ENCODE results near the gene PCYOX1L.

DNA sequence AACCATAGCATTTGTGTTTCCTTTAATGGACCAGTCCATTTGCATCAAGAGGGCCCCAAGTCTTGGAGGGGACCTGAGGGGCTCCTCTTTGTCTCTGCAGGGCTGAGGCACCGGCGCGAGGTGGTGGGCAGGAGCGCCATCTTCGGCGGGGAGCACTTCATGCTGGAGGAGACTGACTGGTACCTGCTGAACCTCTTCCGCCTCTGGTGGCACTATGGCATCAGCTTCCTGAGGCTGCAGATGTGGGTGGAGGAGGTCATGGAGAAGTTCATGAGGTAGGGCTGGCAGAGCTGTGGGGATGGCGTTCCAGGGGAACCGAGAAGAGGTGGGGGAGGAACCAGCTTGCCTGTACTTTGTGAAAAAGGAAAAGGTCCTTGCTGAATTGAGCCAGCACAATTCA is 6.1 kb downstream of the PCYOX1L start:
- TF ChIP-seq YY1 (IDR thresholded peaks at IDR 0.05; ENCODE audit: low read depth), result no peak
- TF ChIP-seq ZBTB7A (IDR thresholded peaks at IDR 0.05; ENCODE audit: low read depth), result no peak
- TF ChIP-seq, protein P1, sequence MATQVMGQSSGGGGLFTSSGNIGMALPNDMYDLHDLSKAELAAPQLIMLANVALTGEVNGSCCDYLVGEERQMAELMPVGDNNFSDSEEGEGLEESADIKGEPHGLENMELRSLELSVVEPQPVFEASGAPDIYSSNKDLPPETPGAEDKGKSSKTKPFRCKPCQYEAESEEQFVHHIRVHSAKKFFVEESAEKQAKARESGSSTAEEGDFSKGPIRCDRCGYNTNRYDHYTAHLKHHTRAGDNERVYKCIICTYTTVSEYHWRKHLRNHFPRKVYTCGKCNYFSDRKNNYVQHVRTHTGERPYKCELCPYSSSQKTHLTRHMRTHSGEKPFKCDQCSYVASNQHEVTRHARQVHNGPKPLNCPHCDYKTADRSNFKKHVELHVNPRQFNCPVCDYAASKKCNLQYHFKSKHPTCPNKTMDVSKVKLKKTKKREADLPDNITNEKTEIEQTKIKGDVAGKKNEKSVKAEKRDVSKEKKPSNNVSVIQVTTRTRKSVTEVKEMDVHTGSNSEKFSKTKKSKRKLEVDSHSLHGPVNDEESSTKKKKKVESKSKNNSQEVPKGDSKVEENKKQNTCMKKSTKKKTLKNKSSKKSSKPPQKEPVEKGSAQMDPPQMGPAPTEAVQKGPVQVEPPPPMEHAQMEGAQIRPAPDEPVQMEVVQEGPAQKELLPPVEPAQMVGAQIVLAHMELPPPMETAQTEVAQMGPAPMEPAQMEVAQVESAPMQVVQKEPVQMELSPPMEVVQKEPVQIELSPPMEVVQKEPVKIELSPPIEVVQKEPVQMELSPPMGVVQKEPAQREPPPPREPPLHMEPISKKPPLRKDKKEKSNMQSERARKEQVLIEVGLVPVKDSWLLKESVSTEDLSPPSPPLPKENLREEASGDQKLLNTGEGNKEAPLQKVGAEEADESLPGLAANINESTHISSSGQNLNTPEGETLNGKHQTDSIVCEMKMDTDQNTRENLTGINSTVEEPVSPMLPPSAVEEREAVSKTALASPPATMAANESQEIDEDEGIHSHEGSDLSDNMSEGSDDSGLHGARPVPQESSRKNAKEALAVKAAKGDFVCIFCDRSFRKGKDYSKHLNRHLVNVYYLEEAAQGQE (IDR thresholded peaks at IDR 0.05; ENCODE audit: low read depth), result no peak
- no peak for TF ChIP-seq RAD21 (IDR thresholded peaks at IDR 0.05; ENCODE audit: low read depth)
- no peak for TF ChIP-seq EGR1 (IDR thresholded peaks at IDR 0.05)
- TF ChIP-seq MAX (IDR thresholded peaks at IDR 0.05), result no peak
- TF ChIP-seq NFIC (IDR thresholded peaks at IDR 0.05), result no peak
- no peak for TF ChIP-seq CEBPB (IDR thresholded peaks at IDR 0.05)
- TF ChIP-seq TEAD4 (IDR thresholded peaks at IDR 0.05), result no peak
- no peak for TF ChIP-seq EP300 (IDR thresholded peaks at IDR 0.05; ENCODE audit: borderline replicate concordance)
- TF ChIP-seq FOXM1 (IDR thresholded peaks at IDR 0.05; ENCODE audit: borderline replicate concordance, low read depth), result no peak
- TF ChIP-seq TAF1 (IDR thresholded peaks at IDR 0.05; ENCODE audit: low read depth), result no peak
